Uterus (tissue), 4 donors: ENCODE data around the gene DSC3. TPM values are rescaled to one million over a fixed set of nuclear protein-coding genes. Genes with fewer than 3 reads are reported as not detected.

Experiments used
- DNase-seq, 2 donors: peaks; one replicate each; pipeline ENCODE4 v3.0.0-alpha.2; 2019 to 2020
- H3K27ac ChIP-seq, 2 donors: fragments of 200-600 bp; sonication (generic); 1 replicate in 1 of 2; 2 replicates in 1 of 2; pipeline ENCODE4 v1.5.1; 2016 to 2018
- H3K27me3 ChIP-seq, 2 donors: fragments of 200-600 bp; sonication (generic); one replicate each; pipeline ENCODE4 v1.5.1; 2018 to 2019; ENCODE audit warnings: control low read depth in 1 of 2
- H3K36me3 ChIP-seq, 2 donors: fragments of 200-600 bp; sonication (generic); one replicate each; pipeline ENCODE4 v1.5.1; 2019; ENCODE audit warnings: control low read depth in 1 of 2
- H3K4me1 ChIP-seq, 2 donors: fragments of 200-600 bp; sonication (generic); one replicate each; pipeline ENCODE4 v1.5.1; 2018 to 2019; ENCODE audit warnings: control low read depth in 1 of 2
- H3K4me3 ChIP-seq, 2 donors: fragments of 200-600 bp; sonication (generic); 1 replicate in 1 of 2; 2 replicates in 1 of 2; pipeline ENCODE4 v1.5.1; 2018 to 2019; ENCODE audit warnings: mild to moderate bottlenecking in 1 of 2
- H3K9me3 ChIP-seq, 2 donors: fragments of 200-600 bp; sonication (generic); one replicate each; pipeline ENCODE4 v1.5.1; 2019; ENCODE audit warnings: control low read depth in 1 of 2
- CTCF ChIP-seq, 4 experiments: fragments of 200-600 bp in 2 of 4; fragments of 450-650 bp in 2 of 4; sonication (generic) in 2 of 4; IDR thresholded peaks; one replicate each; pipeline ENCODE4 v1.5.1; 2016 to 2019; ENCODE audit warnings: antibody characterized with exemption in 4 of 4, mild to moderate bottlenecking in 2 of 4, moderate library complexity in 1 of 4
- POLR2A ChIP-seq, 2 donors: fragments of 450-650 bp; IDR thresholded peaks; one replicate each; pipeline ENCODE4 v1.6.1; 2016; ENCODE audit warnings: antibody characterized with exemption in 2 of 2, mild to moderate bottlenecking in 1 of 2, moderate library complexity in 1 of 2
- intact Hi-C: fragments of 100-400 bp; cut with DNase I; formaldehyde crosslinking; loops from one replicate; pipeline ENCODE4 v1.15.1; 2023; ENCODE audit warnings: low total_unique reads
- total RNA-seq, 4 donors: library from RNA; depleted of rRNA in 3 of 4; stranded (reverse); fragments of >200 nt in 3 of 4; gene quantifications; one replicate each; pipeline versions ENCODE4 v1.1.0 to v1.2.4, GENCODE V29; 2014 to 2023
- donor health status: DM: yes; HTN: yes; CAD: no.

Gene DSC3
- 10 to 100 TPM in 1 of 4 donors, 1 to 10 TPM in 1, not detected in 2; 1.3 to 15.7 TPM for total RNA-seq

DNA sequence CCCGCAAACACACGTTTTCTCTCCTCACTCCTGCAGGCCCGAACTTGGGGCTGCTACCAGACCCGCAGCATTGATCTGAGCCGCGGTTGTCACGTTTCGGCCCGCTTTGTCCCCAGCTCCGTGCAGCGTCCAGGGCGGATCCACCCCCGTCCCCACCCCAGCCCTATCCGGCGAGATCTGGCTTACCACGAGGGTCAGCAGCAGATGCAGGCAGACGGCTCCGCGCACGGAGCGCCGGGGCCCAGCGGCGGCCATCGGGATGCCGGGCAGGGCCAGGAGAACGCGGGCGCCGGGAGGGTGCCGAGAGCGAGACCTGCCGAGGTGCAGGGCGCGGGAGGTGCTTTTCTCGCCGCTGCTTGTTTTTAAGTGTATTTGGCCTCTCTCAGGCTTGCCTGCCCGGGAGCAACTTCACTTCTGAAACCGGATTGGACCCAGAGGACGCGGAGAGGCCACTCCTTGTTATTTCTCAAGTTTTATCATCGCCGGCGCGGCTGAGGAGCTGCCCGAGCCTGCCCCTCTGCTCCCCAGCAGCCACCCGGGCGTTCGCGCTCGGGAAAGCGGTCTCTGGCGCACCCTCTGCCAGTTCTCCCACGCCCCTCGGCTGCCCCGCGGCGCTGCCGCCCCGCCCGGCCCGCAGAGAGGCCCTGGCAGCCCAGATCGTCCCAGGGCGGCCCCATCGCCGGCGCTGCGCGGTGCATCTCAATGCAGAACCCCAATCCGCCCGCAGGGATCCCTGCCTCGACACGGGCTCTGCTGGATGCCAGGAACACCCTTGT, at the start of gene DSC3:
Gene DSC3, minus strand, starts transcription at position 337 of the 776 bp plus-strand sequence. Its CDS starts 82 bp downstream, at position 255.
- Histone ChIP-seq H3K4me1 (peaks cover 0 to 4% of the 10 kb centered on the region in 2 donors), H3K4me3 (peak within 1 kb of the TSS in 1 of 2 donors; percentile 9), H3K36me3 (no peaks in the 10 kb centered on the region), H3K27ac (no peak within 1 kb of the TSS), H3K9me3 (no peaks in the 10 kb centered on the region), H3K27me3 (peaks cover 0 to 51% of the 10 kb centered on the region in 2 donors)
- intact Hi-C loops = no loop called here
- TF ChIP-seq POLR2A (IDR thresholded peaks at IDR 0.05) (no peak), CTCF (IDR thresholded peaks at IDR 0.05) (no peak)
- peak in 1 of 2 donors; percentile 13 for DNase-seq

- intact Hi-C loops = no loop called here
Measured at GRCh38 chr18:31091350-31091749, 48.8 kb upstream of the DSC3 start.

GRCh38 chr18:31088532-31088931, 46.0 kb upstream of the DSC3 start:
- no peaks in the 10 kb centered on the region for H3K27me3 ChIP-seq
- no peaks in the 10 kb centered on the region for H3K4me1 ChIP-seq
- no peak for TF ChIP-seq CTCF (IDR thresholded peaks at IDR 0.05)
- TF ChIP-seq POLR2A (IDR thresholded peaks at IDR 0.05) = no peak
- no peak for DNase-seq
- H3K4me3 ChIP-seq = no peak overlapping the region
- intact Hi-C loops = no loop called here
- H3K36me3 ChIP-seq = no peaks in the 10 kb centered on the region
- no peak overlapping the region for H3K27ac ChIP-seq
- H3K9me3 ChIP-seq = no peaks in the 10 kb centered on the region

More at GRCh38 chr18:31091350-31091749, 48.8 kb upstream of the DSC3 start:
- no peak for DNase-seq
- Histone ChIP-seq H3K27ac (no peak overlapping the region), H3K9me3 (no peaks in the 10 kb centered on the region), H3K4me1 (no peaks in the 10 kb centered on the region), H3K4me3 (no peak overlapping the region), H3K36me3 (no peaks in the 10 kb centered on the region), H3K27me3 (no peaks in the 10 kb centered on the region)
- TF ChIP-seq POLR2A (IDR thresholded peaks at IDR 0.05) = no peak
- no peak for TF ChIP-seq CTCF (IDR thresholded peaks at IDR 0.05)

DNA sequence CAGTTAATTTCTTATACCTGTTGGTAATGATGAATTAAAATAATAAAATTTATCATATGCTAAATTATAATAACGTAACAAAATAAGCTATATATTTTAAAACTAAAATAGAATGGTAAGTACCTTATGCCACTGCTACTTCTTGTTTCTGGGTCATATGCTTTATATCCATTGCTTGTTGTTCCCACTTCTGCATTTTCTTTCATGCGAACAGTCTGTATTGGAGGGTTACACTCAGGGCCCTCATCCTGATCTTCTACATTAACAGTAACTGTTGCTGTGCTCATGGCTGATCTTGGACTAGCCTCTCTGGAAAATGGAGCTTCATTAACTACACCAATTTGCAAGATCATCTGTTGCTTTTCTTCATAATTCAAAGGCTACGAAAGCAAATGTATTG, 37.4 kb upstream of the DSC3 start:
- Histone ChIP-seq H3K4me1 (no peaks in the 10 kb centered on the region), H3K27me3 (no peaks in the 10 kb centered on the region), H3K4me3 (no peak overlapping the region), H3K27ac (no peak overlapping the region), H3K9me3 (no peaks in the 10 kb centered on the region), H3K36me3 (no peaks in the 10 kb centered on the region)
- DNase-seq = no peak
- intact Hi-C loops = no loop called here
- no peak for TF ChIP-seq POLR2A (IDR thresholded peaks at IDR 0.05)
- TF ChIP-seq CTCF (IDR thresholded peaks at IDR 0.05) = no peak

- Histone ChIP-seq H3K4me3 (no peak overlapping the region), H3K36me3 (no peaks in the 10 kb centered on the region), H3K9me3 (no peaks in the 10 kb centered on the region), H3K27me3 (no peaks in the 10 kb centered on the region), H3K4me1 (no peaks in the 10 kb centered on the region), H3K27ac (no peak overlapping the region)
- no peak for DNase-seq
- intact Hi-C loops = no loop called here
- TF ChIP-seq POLR2A (IDR thresholded peaks at IDR 0.05) = no peak
- no peak for TF ChIP-seq CTCF (IDR thresholded peaks at IDR 0.05)
Measured at GRCh38 chr18:31077878-31078277, 35.3 kb upstream of the DSC3 start.
